Nephron progenitor cell (in vitro differentiated cells): ENCODE measurements around the gene ELN.

ENCODE experiments used
- DNase-seq: peaks from one replicate; pipeline ENCODE4 v3.0.0; 2021
- H3K27ac Mint-ChIP-seq: 2 replicates; pipeline ENCODE4 v1.8.0; 2021; ENCODE audit warnings: mild to moderate bottlenecking, moderate library complexity, mixed read lengths
- H3K27me3 Mint-ChIP-seq: 2 replicates; pipeline ENCODE4 v1.8.0; 2021; ENCODE audit warnings: mild to moderate bottlenecking, low read depth, mixed read lengths; ENCODE audit not compliant: poor library complexity
- H3K36me3 Mint-ChIP-seq: 2 replicates; pipeline ENCODE4 v1.8.0; 2021; ENCODE audit warnings: low read depth, mixed read lengths
- H3K4me1 Mint-ChIP-seq: 2 replicates; pipeline ENCODE4 v1.8.0; 2021; ENCODE audit warnings: mixed read lengths
- H3K4me3 Mint-ChIP-seq: 2 replicates; pipeline ENCODE4 v1.8.0; 2021; ENCODE audit warnings: mild to moderate bottlenecking, moderate library complexity, mixed read lengths
- H3K9me3 Mint-ChIP-seq: 2 replicates; pipeline ENCODE4 v1.8.0; 2021; ENCODE audit warnings: mild to moderate bottlenecking, moderate library complexity, mixed read lengths
- CTCF ChIP-seq: fragments of 200-600 bp; sonication (generic); IDR thresholded peaks from 2 replicates; pipeline ENCODE4 v1.5.0; 2021; ENCODE audit warnings: antibody characterized with exemption

Gene ELN

GRCh38 chr7:74056096-74056915 lies 28.3 kb downstream of the ELN start:
- Mint-ChIP-seq H3K4me1 (no peaks in the 10 kb centered on the region), H3K4me3 (no peak overlapping the region), H3K9me3 (no peaks in the 10 kb centered on the region), H3K27me3 (peaks cover 35% of the 10 kb centered on the region), H3K36me3 (no peaks in the 10 kb centered on the region), H3K27ac (no peak overlapping the region)
- no peak for DNase-seq
- no peak for TF ChIP-seq CTCF

GRCh38 chr7:74057216-74057925 lies 29.4 kb downstream of the ELN start:
- H3K9me3 Mint-ChIP-seq = no peaks in the 10 kb centered on the region
- H3K27ac Mint-ChIP-seq = no peak overlapping the region
- H3K27me3 Mint-ChIP-seq = peaks cover 29% of the 10 kb centered on the region
- TF ChIP-seq CTCF = no peak
- no peak overlapping the region for H3K4me3 Mint-ChIP-seq
- DNase-seq = no peak
- no peaks in the 10 kb centered on the region for H3K4me1 Mint-ChIP-seq
- no peaks in the 10 kb centered on the region for H3K36me3 Mint-ChIP-seq

GRCh38 chr7:74057987-74058386 lies 30.0 kb downstream of the ELN start:
- H3K27ac Mint-ChIP-seq = no peak overlapping the region
- peaks cover 26% of the 10 kb centered on the region for H3K27me3 Mint-ChIP-seq
- no peaks in the 10 kb centered on the region for H3K36me3 Mint-ChIP-seq
- no peaks in the 10 kb centered on the region for H3K9me3 Mint-ChIP-seq
- no peak for DNase-seq
- no peak overlapping the region for H3K4me3 Mint-ChIP-seq
- no peaks in the 10 kb centered on the region for H3K4me1 Mint-ChIP-seq
- TF ChIP-seq CTCF = no peak

GRCh38 chr7:74058486-74058885 lies 30.5 kb downstream of the ELN start:
- Mint-ChIP-seq H3K36me3 (no peaks in the 10 kb centered on the region), H3K4me1 (no peaks in the 10 kb centered on the region), H3K4me3 (no peak overlapping the region), H3K27ac (no peak overlapping the region), H3K27me3 (peaks cover 21% of the 10 kb centered on the region), H3K9me3 (no peaks in the 10 kb centered on the region)
- no peak for DNase-seq
- TF ChIP-seq CTCF = no peak

- H3K36me3 Mint-ChIP-seq = no peaks in the 10 kb centered on the region
- no peak overlapping the region for H3K4me3 Mint-ChIP-seq
- H3K27ac Mint-ChIP-seq = no peak overlapping the region
- DNase-seq = no peak
- TF ChIP-seq CTCF = no peak
- peaks cover 21% of the 10 kb centered on the region for H3K27me3 Mint-ChIP-seq
- H3K9me3 Mint-ChIP-seq = no peaks in the 10 kb centered on the region
- no peaks in the 10 kb centered on the region for H3K4me1 Mint-ChIP-seq
These were observed 31.1 kb downstream of the ELN start for GRCh38 chr7:74059037-74059436.
